AG20443 (cell line): Measurements from ENCODE around the gene APC.
"Not testable (repeated sequence)": the region's sequence is repeated elsewhere in the genome, so short reads cannot be mapped to it uniquely, and the experiment has no call there.

Experiments
- DNase-seq: peaks from one replicate; pipeline ENCODE4 v3.0.0; 2012; ENCODE audit warnings: low spot score, mixed read lengths

Gene APC

GRCh38 chr5:112716895-112717294 is 20.8 kb upstream of the APC start:
- DNase-seq = not testable (repeated sequence)

GRCh38 chr5:112717506-112718082 is 20.1 kb upstream of the APC start:
- DNase-seq = no peak

GRCh38 chr5:112718344-112718743 is 19.3 kb upstream of the APC start:
- DNase-seq = no peak

- DNase-seq = no peak
Measured at GRCh38 chr5:112720576-112720975, 17.1 kb upstream of the APC start.

- no peak for DNase-seq
Measured at GRCh38 chr5:112724901-112725300, 12.8 kb upstream of the APC start.

- DNase-seq = no peak
Measured at GRCh38 chr5:112729630-112730029, 8.1 kb upstream of the APC start.

GRCh38 chr5:112732131-112732530 is 5.6 kb upstream of the APC start:
- no peak for DNase-seq

- DNase-seq = no peak
Measured at GRCh38 chr5:112733586-112733985, 4.1 kb upstream of the APC start.

- no peak for DNase-seq
Measured at GRCh38 chr5:112734597-112734996, 3.1 kb upstream of the APC start.

GRCh38 chr5:112735702-112736101 is 2.0 kb upstream of the APC start:
- DNase-seq = peak; percentile 19

- no peak for DNase-seq
Measured at GRCh38 chr5:112737070-112737462, 619 bp upstream of the APC start.

GRCh38 chr5:112738191-112738560 is 491 bp downstream of the APC start:
- peak; percentile 11 for DNase-seq

- no peak for DNase-seq
Measured at GRCh38 chr5:112742424-112742823, 4.7 kb downstream of the APC start.

GRCh38 chr5:112743631-112744030 is 5.9 kb downstream of the APC start:
- DNase-seq = no peak

GRCh38 chr5:112752335-112752734 is 14.7 kb downstream of the APC start:
- no peak for DNase-seq

- DNase-seq = no peak
Measured at GRCh38 chr5:112755703-112756102, 18.0 kb downstream of the APC start.

GRCh38 chr5:112757468-112758208 is 20.0 kb downstream of the APC start:
- DNase-seq = peak; percentile 49

- no peak for DNase-seq
Measured at GRCh38 chr5:112758676-112759075, 21.0 kb downstream of the APC start.

- peak; percentile 34 for DNase-seq
Measured at GRCh38 chr5:112762113-112762810, 24.6 kb downstream of the APC start.

- no peak for DNase-seq
Measured at GRCh38 chr5:112763165-112763564, 25.5 kb downstream of the APC start.

GRCh38 chr5:112772124-112772523 is 34.4 kb downstream of the APC start:
- DNase-seq = no peak

GRCh38 chr5:112776301-112776856 is 38.7 kb downstream of the APC start:
- peak; percentile 30 for DNase-seq

- DNase-seq = peak; percentile 18
Measured at GRCh38 chr5:112779531-112779930, 41.8 kb downstream of the APC start.
